T-helper 1 cell treated with Interleukin-12 subunit alpha and Interleukin-12 subunit beta and Interleukin-4 antibody, amounts not matched to agents 30 μg/mL and 1 μg/mL, for 36 hours (primary cell): ENCODE measurements around the gene TMEM176B.
"Not testable (repeated sequence)": the region's sequence is repeated elsewhere in the genome, so short reads cannot be mapped to it uniquely, and the experiment has no call there.

ENCODE experiments used
- H3K27ac Mint-ChIP-seq: one replicate; pipeline ENCODE4 v1.8.0; 2021; ENCODE audit warnings: mild to moderate bottlenecking, mixed read lengths
- H3K27me3 Mint-ChIP-seq: one replicate; pipeline ENCODE4 v1.8.0; 2021; ENCODE audit warnings: low read depth, mixed read lengths
- H3K36me3 Mint-ChIP-seq: one replicate; pipeline ENCODE4 v1.8.0; 2021; ENCODE audit warnings: low read depth, mixed read lengths
- H3K4me1 Mint-ChIP-seq: one replicate; pipeline ENCODE4 v1.8.0; 2021; ENCODE audit warnings: low read depth, mixed read lengths
- H3K4me3 Mint-ChIP-seq: one replicate; pipeline ENCODE4 v1.8.0; 2021; ENCODE audit warnings: mild to moderate bottlenecking, moderate library complexity, mixed read lengths
- H3K9me3 Mint-ChIP-seq: one replicate; pipeline ENCODE4 v1.8.0; 2021; ENCODE audit warnings: mixed read lengths

The TMEM176B gene

DNA sequence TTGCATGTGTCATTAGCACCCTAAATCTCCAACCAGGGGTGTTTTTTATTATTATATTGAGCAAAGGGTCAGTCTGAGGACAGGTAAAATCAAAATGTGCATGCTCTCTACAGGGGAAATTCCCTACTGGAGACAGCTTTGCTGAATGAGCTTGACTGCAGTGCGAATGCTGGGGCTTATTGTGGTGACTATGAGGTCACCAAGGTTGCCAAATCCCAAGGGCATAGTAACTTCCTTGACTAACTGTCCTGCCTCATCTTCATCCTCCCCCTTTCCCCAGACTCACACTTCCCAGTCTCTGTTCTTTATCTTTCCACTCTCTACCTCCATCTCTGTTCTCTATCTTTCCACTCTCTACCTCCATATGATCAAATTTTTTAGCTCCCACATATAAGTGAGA lies 29.3 kb upstream of the TMEM176B start:
- Mint-ChIP-seq H3K4me3 (no peak overlapping the region), H3K9me3 (no peaks in the 10 kb centered on the region), H3K27ac (no peak overlapping the region), H3K27me3 (peaks cover 67% of the 10 kb centered on the region), H3K4me1 (no peaks in the 10 kb centered on the region), H3K36me3 (no peaks in the 10 kb centered on the region)

GRCh38 chr7:150828384-150828783 lies 28.2 kb upstream of the TMEM176B start:
- Mint-ChIP-seq H3K36me3 (no peaks in the 10 kb centered on the region), H3K27ac (no peak overlapping the region), H3K27me3 (peaks cover 57% of the 10 kb centered on the region), H3K4me1 (no peaks in the 10 kb centered on the region), H3K9me3 (no peaks in the 10 kb centered on the region), H3K4me3 (no peak overlapping the region)

DNA sequence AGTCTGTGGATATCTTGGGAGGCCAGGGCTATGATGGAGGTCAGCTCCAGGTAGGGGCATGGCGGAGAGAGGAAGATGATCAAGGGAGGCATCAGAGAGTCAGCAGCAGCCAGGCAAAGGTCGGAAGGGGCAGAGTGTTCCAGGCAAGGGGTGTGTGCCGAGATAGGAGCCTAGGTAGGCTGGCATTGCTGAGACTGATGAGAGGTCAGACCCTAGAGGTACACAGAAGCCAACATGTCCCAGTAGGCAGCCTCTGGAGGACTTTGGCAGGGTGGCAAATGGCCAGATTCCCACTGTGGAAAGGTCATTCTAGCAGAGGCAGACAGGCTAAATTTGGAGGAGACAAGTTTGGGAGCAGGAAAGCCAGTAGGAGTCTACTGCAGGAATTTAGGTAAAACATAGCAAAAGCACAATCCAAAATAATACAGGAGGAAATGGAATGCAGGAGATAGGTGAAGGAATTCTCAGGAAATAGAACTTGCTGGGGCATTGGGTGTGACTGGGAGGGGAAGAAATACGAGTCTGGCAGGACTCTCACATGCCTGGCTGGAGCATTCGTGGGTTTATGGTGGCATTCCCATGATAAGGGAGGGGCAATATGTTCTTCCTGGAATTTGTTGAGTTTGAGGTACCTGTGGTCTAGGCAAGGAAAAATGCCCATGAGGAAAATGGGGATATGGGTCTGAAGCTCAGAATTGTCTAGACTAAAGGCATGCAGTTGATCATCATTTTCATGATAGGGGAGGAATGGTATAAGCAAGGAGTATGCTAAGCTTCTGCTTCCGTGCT lies 26.1 kb upstream of the TMEM176B start:
- Mint-ChIP-seq H3K27ac (no peak overlapping the region), H3K4me3 (no peak overlapping the region), H3K36me3 (no peaks in the 10 kb centered on the region), H3K9me3 (no peaks in the 10 kb centered on the region), H3K4me1 (no peaks in the 10 kb centered on the region), H3K27me3 (peaks cover 58% of the 10 kb centered on the region)

- no peaks in the 10 kb centered on the region for H3K36me3 Mint-ChIP-seq
- H3K4me3 Mint-ChIP-seq = no peak overlapping the region
- no peaks in the 10 kb centered on the region for H3K4me1 Mint-ChIP-seq
- H3K9me3 Mint-ChIP-seq = no peaks in the 10 kb centered on the region
- peaks cover 53% of the 10 kb centered on the region for H3K27me3 Mint-ChIP-seq
- H3K27ac Mint-ChIP-seq = no peak overlapping the region
Measured at GRCh38 chr7:150824379-150825177, 24.4 kb upstream of the TMEM176B start.

DNA sequence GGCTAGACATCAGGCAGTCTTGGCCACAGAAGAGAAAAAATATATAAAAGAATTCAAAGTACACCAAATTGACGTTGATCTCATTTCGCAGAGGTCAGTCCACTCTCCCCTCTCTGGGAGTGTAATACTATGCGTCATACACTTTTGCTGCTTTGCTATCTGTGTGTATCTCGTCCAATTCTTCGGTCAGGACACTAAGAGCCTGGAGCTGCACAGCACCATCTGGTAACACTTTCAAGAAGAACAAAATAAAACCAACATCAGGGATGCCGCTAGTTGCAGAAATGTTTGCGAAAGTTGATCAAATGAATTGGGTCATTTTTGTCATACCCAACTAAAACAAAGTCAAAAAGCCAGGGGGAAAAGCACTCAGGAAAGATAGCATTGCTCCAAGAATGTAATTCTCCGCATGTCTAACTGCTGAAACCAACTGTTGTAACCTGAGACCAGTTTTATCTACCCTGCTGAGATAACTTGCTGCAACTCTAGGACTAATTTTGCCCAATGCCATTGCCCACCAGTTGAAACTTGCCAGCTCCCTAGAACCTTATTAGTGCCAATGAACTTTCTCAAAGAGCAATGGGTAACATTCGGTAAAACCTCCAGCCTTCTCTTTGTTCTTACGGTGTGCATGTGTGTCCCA lies 23.4 kb upstream of the TMEM176B start:
- Mint-ChIP-seq H3K27ac (no peak overlapping the region), H3K4me3 (no peak overlapping the region), H3K9me3 (no peaks in the 10 kb centered on the region), H3K27me3 (peaks cover 51% of the 10 kb centered on the region), H3K4me1 (no peaks in the 10 kb centered on the region), H3K36me3 (no peaks in the 10 kb centered on the region)

GRCh38 chr7:150823043-150823442 lies 22.9 kb upstream of the TMEM176B start:
- Mint-ChIP-seq H3K4me1 (no peaks in the 10 kb centered on the region), H3K4me3 (no peak overlapping the region), H3K36me3 (no peaks in the 10 kb centered on the region), H3K9me3 (no peaks in the 10 kb centered on the region), H3K27ac (no peak overlapping the region), H3K27me3 (peaks cover 51% of the 10 kb centered on the region)

GRCh38 chr7:150820578-150821198 lies 20.5 kb upstream of the TMEM176B start:
- H3K27ac Mint-ChIP-seq = no peak overlapping the region
- H3K4me1 Mint-ChIP-seq = no peaks in the 10 kb centered on the region
- no peaks in the 10 kb centered on the region for H3K36me3 Mint-ChIP-seq
- no peak overlapping the region for H3K4me3 Mint-ChIP-seq
- peaks cover 11% of the 10 kb centered on the region for H3K9me3 Mint-ChIP-seq
- H3K27me3 Mint-ChIP-seq = peaks cover 54% of the 10 kb centered on the region

- peaks cover 53% of the 10 kb centered on the region for H3K27me3 Mint-ChIP-seq
- H3K4me3 Mint-ChIP-seq = no peak overlapping the region
- peaks cover 13% of the 10 kb centered on the region for H3K9me3 Mint-ChIP-seq
- H3K4me1 Mint-ChIP-seq = no peaks in the 10 kb centered on the region
- H3K27ac Mint-ChIP-seq = no peak overlapping the region
- no peaks in the 10 kb centered on the region for H3K36me3 Mint-ChIP-seq
Measured at GRCh38 chr7:150820148-150820547, 20.0 kb upstream of the TMEM176B start.

GRCh38 chr7:150818971-150819370 lies 18.8 kb upstream of the TMEM176B start:
- H3K36me3 Mint-ChIP-seq = no peaks in the 10 kb centered on the region

DNA sequence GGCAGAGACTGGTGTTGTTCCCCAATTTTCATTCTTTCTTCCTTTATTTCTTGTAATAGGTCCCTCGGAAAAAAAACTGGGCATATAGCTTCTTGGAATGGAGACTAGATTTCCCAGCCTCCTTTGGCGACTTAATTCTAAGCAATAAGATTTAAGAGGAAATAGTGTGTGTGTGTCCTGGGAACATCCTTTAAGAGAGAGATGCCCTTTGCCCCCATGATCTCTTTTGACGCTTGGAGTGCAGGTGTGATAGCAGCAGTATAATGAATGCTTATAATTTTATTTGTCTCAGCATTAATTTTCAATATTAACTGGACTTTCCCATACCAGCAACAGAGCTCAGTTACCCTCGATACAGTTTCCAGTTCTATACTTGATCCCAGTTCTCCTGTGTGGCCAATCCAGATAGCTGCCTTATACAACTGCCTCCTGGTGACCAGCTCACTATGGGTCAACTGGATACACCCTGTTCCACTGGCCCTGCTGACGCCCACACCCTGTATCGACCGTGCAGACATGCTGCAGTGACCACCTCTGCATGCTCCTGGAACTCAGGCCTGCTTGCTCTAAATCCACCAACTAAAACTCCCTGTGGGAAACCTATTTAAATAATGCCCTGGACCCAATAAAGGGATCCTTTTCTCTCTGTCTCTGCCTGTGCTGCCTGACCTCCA lies 14.3 kb upstream of the TMEM176B start:
- Mint-ChIP-seq H3K27me3 (peaks cover 61% of the 10 kb centered on the region), H3K9me3 (peaks cover 13% of the 10 kb centered on the region), H3K36me3 (no peaks in the 10 kb centered on the region), H3K27ac (no peak overlapping the region), H3K4me1 (no peaks in the 10 kb centered on the region), H3K4me3 (no peak overlapping the region)

More at GRCh38 chr7:150818971-150819370, 18.8 kb upstream of the TMEM176B start:
- Mint-ChIP-seq H3K27me3 (peaks cover 53% of the 10 kb centered on the region), H3K27ac (no peak overlapping the region), H3K4me1 (no peaks in the 10 kb centered on the region), H3K9me3 (peaks cover 13% of the 10 kb centered on the region), H3K4me3 (no peak overlapping the region)

GRCh38 chr7:150807616-150808438 lies 7.7 kb upstream of the TMEM176B start:
- H3K4me3 Mint-ChIP-seq, H3K4me1 Mint-ChIP-seq, H3K36me3 Mint-ChIP-seq, H3K9me3 Mint-ChIP-seq, H3K27ac Mint-ChIP-seq: not testable (repeated sequence)
- peaks cover 49% of the 10 kb centered on the region for H3K27me3 Mint-ChIP-seq

- no peak overlapping the region for H3K27ac Mint-ChIP-seq
Measured at GRCh38 chr7:150806863-150807262, 6.7 kb upstream of the TMEM176B start.

DNA sequence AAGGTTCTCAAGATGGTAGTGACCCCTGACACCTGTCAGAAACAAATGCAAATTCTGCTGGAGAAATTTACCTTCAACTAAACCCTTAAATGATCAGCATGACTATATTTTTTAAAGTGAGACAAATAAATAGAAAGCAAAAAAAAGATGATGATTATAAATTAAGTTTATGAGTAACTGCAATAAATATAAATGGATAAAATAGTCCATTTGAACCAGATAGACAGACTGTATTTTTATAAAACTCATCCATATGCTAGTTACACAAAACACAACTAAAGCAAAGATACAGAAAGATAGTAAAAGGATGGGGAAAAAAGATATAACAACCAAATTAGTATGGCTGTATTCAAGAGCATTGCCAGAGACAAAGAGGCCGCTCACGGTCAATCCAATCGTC lies 6.3 kb upstream of the TMEM176B start:
- Mint-ChIP-seq H3K27ac (no peak overlapping the region), H3K4me3 (no peak overlapping the region), H3K27me3 (peaks cover 53% of the 10 kb centered on the region), H3K9me3 (no peaks in the 10 kb centered on the region), H3K4me1 (peaks cover 1% of the 10 kb centered on the region), H3K36me3 (peaks cover 4% of the 10 kb centered on the region)

More at GRCh38 chr7:150806863-150807262, 6.7 kb upstream of the TMEM176B start:
- Mint-ChIP-seq H3K4me1 (peaks cover under 1% of the 10 kb centered on the region), H3K9me3 (no peaks in the 10 kb centered on the region), H3K4me3 (no peak overlapping the region), H3K27me3 (peaks cover 53% of the 10 kb centered on the region), H3K36me3 (peaks cover 1% of the 10 kb centered on the region)
